Activated T-cell treated with anti-CD3 and anti-CD28 coated beads, Interleukin-2, amount 50 U/mL, for 72 hours (primary cell): ENCODE data around the gene DGAT2. TPM values are rescaled to one million over a fixed set of nuclear protein-coding genes. Genes with fewer than 3 reads are reported as not detected.
"Not testable (repeated sequence)": the region's sequence is repeated elsewhere in the genome, so short reads cannot be mapped to it uniquely, and the experiment has no call there.

ENCODE experiments used
- ATAC-seq, 2 donors: fragments of 150-1000 bp; cut with Tn5 transposase; replicated peaks in 1 of 2; 2 replicates each; pipeline ENCODE4 v1.10.0; 2021; ENCODE audit warnings: moderate library complexity in 2 of 2, mild to moderate bottlenecking in 1 of 2
- DNase-seq, 2 donors: peaks; one replicate each; pipeline ENCODE4 v3.0.0; 2021 to 2022; ENCODE audit warnings: mixed read lengths in 1 of 2
- H3K27ac Mint-ChIP-seq: one replicate; pipeline ENCODE4 v1.8.0; 2022; ENCODE audit warnings: mild to moderate bottlenecking, moderate library complexity, mixed read lengths
- H3K27me3 Mint-ChIP-seq: one replicate; pipeline ENCODE4 v1.8.0; 2022; ENCODE audit warnings: low read depth, mixed read lengths
- H3K36me3 Mint-ChIP-seq, 2 donors: one replicate each; pipeline ENCODE4 v1.8.0; 2022; ENCODE audit warnings: mixed read lengths in 2 of 2, mild to moderate bottlenecking in 1 of 2; ENCODE audit not compliant: insufficient read depth in 2 of 2
- H3K4me1 Mint-ChIP-seq: one replicate; pipeline ENCODE4 v1.8.0; 2022; ENCODE audit warnings: low read depth, mixed read lengths
- H3K4me3 Mint-ChIP-seq, 2 donors: one replicate each; pipeline ENCODE4 v1.8.0; 2022; ENCODE audit warnings: mild to moderate bottlenecking in 2 of 2, mixed read lengths in 2 of 2, moderate library complexity in 2 of 2
- H3K9me3 Mint-ChIP-seq, 2 donors: one replicate each; pipeline ENCODE4 v1.8.0; 2022; ENCODE audit warnings: mixed read lengths in 2 of 2
- total RNA-seq, 2 donors: library from RNA; stranded (reverse); gene quantifications; one replicate each; pipeline ENCODE4 v1.2.3, GENCODE V29; 2022

The DGAT2 gene
- total RNA-seq, 2 donors from 2014 or later, result 2.8 to 3.4 TPM

GRCh38 chr11:75735181-75735845 is 33.3 kb upstream of the DGAT2 start:
- H3K4me3 Mint-ChIP-seq, result no peak overlapping the region
- no peaks in the 10 kb centered on the region for H3K9me3 Mint-ChIP-seq
- ATAC-seq (no peak), DNase-seq (no peak)
- peaks cover 4% of the 10 kb centered on the region for H3K27me3 Mint-ChIP-seq
- H3K4me1 Mint-ChIP-seq, result peaks cover 12% of the 10 kb centered on the region
- no peak overlapping the region for H3K27ac Mint-ChIP-seq
- no peaks in the 10 kb centered on the region for H3K36me3 Mint-ChIP-seq

- peaks cover 12% of the 10 kb centered on the region for H3K4me1 Mint-ChIP-seq
- no peaks in the 10 kb centered on the region for H3K9me3 Mint-ChIP-seq
- no peaks in the 10 kb centered on the region for H3K27me3 Mint-ChIP-seq
- no peak for DNase-seq
- ATAC-seq, result no peak
- H3K27ac Mint-ChIP-seq, result no peak overlapping the region
- no peaks in the 10 kb centered on the region for H3K36me3 Mint-ChIP-seq
- no peak overlapping the region for H3K4me3 Mint-ChIP-seq
These were observed 31.3 kb upstream of the DGAT2 start for GRCh38 chr11:75737314-75737713.

- Mint-ChIP-seq H3K27ac (no peak overlapping the region), H3K9me3 (no peaks in the 10 kb centered on the region), H3K4me1 (no peaks in the 10 kb centered on the region), H3K4me3 (no peak overlapping the region), H3K27me3 (peaks cover 18% of the 10 kb centered on the region), H3K36me3 (no peaks in the 10 kb centered on the region)
- DNase-seq, result no peak
- no peak for ATAC-seq
These were observed 27.9 kb upstream of the DGAT2 start for GRCh38 chr11:75740681-75741080.

GRCh38 chr11:75743159-75743558 is 25.4 kb upstream of the DGAT2 start:
- H3K4me1 Mint-ChIP-seq, H3K4me3 Mint-ChIP-seq, H3K9me3 Mint-ChIP-seq, ATAC-seq, DNase-seq, H3K27ac Mint-ChIP-seq, H3K36me3 Mint-ChIP-seq: not testable (repeated sequence)
- peaks cover 25% of the 10 kb centered on the region for H3K27me3 Mint-ChIP-seq

GRCh38 chr11:75743711-75744563 is 24.6 kb upstream of the DGAT2 start:
- no peaks in the 10 kb centered on the region for H3K4me1 Mint-ChIP-seq
- ATAC-seq (no peak), DNase-seq (no peak)
- H3K27me3 Mint-ChIP-seq, result peaks cover 25% of the 10 kb centered on the region
- H3K36me3 Mint-ChIP-seq, result no peaks in the 10 kb centered on the region
- H3K9me3 Mint-ChIP-seq, result no peaks in the 10 kb centered on the region
- H3K27ac Mint-ChIP-seq, result no peak overlapping the region
- no peak overlapping the region for H3K4me3 Mint-ChIP-seq

GRCh38 chr11:75745807-75746206 is 22.8 kb upstream of the DGAT2 start:
- no peaks in the 10 kb centered on the region for H3K36me3 Mint-ChIP-seq
- DNase-seq (no peak), ATAC-seq (no peak)
- H3K27ac Mint-ChIP-seq, result no peak overlapping the region
- H3K9me3 Mint-ChIP-seq, result no peaks in the 10 kb centered on the region
- H3K4me1 Mint-ChIP-seq, result no peaks in the 10 kb centered on the region
- peaks cover 25% of the 10 kb centered on the region for H3K27me3 Mint-ChIP-seq
- no peak overlapping the region for H3K4me3 Mint-ChIP-seq

- peaks cover 25% of the 10 kb centered on the region for H3K27me3 Mint-ChIP-seq
- not testable (repeated sequence) for H3K36me3 Mint-ChIP-seq, DNase-seq, H3K27ac Mint-ChIP-seq, H3K4me1 Mint-ChIP-seq, ATAC-seq, H3K9me3 Mint-ChIP-seq, H3K4me3 Mint-ChIP-seq
These were observed 19.8 kb upstream of the DGAT2 start for GRCh38 chr11:75748729-75749273.

- H3K9me3 Mint-ChIP-seq, result not testable (repeated sequence)
These were observed 13.6 kb upstream of the DGAT2 start for GRCh38 chr11:75754933-75755332.

GRCh38 chr11:75757651-75758050 is 10.9 kb upstream of the DGAT2 start:
- H3K4me3 Mint-ChIP-seq, result no peak overlapping the region
- no peak overlapping the region for H3K27ac Mint-ChIP-seq
- no peaks in the 10 kb centered on the region for H3K36me3 Mint-ChIP-seq
- no peaks in the 10 kb centered on the region for H3K27me3 Mint-ChIP-seq
- H3K9me3 Mint-ChIP-seq, result no peaks in the 10 kb centered on the region
- ATAC-seq, result no peak
- DNase-seq, result no peak
- peaks cover 8% of the 10 kb centered on the region for H3K4me1 Mint-ChIP-seq

More at GRCh38 chr11:75754933-75755332, 13.6 kb upstream of the DGAT2 start:
- ATAC-seq, H3K4me1 Mint-ChIP-seq, H3K4me3 Mint-ChIP-seq, DNase-seq, H3K36me3 Mint-ChIP-seq, H3K27ac Mint-ChIP-seq, H3K27me3 Mint-ChIP-seq: not testable (repeated sequence)

GRCh38 chr11:75759832-75760231 is 8.7 kb upstream of the DGAT2 start:
- no peak overlapping the region for H3K27ac Mint-ChIP-seq
- H3K4me1 Mint-ChIP-seq, result peaks cover 8% of the 10 kb centered on the region
- H3K27me3 Mint-ChIP-seq, result no peaks in the 10 kb centered on the region
- H3K36me3 Mint-ChIP-seq, result no peaks in the 10 kb centered on the region
- H3K4me3 Mint-ChIP-seq, result no peak overlapping the region
- no peak for ATAC-seq
- no peaks in the 10 kb centered on the region for H3K9me3 Mint-ChIP-seq
- no peak for DNase-seq

- Mint-ChIP-seq H3K36me3 (no peaks in the 10 kb centered on the region), H3K27me3 (no peaks in the 10 kb centered on the region), H3K9me3 (no peaks in the 10 kb centered on the region), H3K27ac (no peak overlapping the region), H3K4me3 (no peak overlapping the region), H3K4me1 (peaks cover 8% of the 10 kb centered on the region)
- no peak for DNase-seq
- no peak for ATAC-seq
These were observed 8.3 kb upstream of the DGAT2 start for GRCh38 chr11:75760243-75760642.

GRCh38 chr11:75760710-75761493 is 7.7 kb upstream of the DGAT2 start:
- peak in 1 of 2 donors; percentile 63 for ATAC-seq
- Mint-ChIP-seq H3K9me3 (no peaks in the 10 kb centered on the region), H3K4me3 (no peak overlapping the region), H3K36me3 (no peaks in the 10 kb centered on the region), H3K27ac (no peak overlapping the region), H3K27me3 (no peaks in the 10 kb centered on the region), H3K4me1 (peaks cover 8% of the 10 kb centered on the region)
- DNase-seq, result no peak

- no peak for ATAC-seq
- no peaks in the 10 kb centered on the region for H3K9me3 Mint-ChIP-seq
These were observed 6.4 kb upstream of the DGAT2 start for GRCh38 chr11:75762158-75762557.

More at GRCh38 chr11:75762158-75762557, 6.4 kb upstream of the DGAT2 start:
- Mint-ChIP-seq H3K4me1 (peaks cover 19% of the 10 kb centered on the region), H3K27ac (no peak overlapping the region), H3K27me3 (peaks cover 5% of the 10 kb centered on the region), H3K36me3 (no peaks in the 10 kb centered on the region), H3K4me3 (no peak overlapping the region)
- no peak for DNase-seq
